ENCODE measurements around the gene BRAT1. TPM values are rescaled to one million over a fixed set of nuclear protein-coding genes. Genes with fewer than 3 reads are reported as not detected.

The BRAT1 gene
- total and polyA plus RNA-seq, 11 donors: 10.9 to 27.8 (median 14.9) TPM

- H3K4me3 ChIP-seq: no peak overlapping the region
- H3K4me1 ChIP-seq: peaks cover 0 to 20% (median 11%) of the 10 kb centered on the region in 12 donors
- H3K9me3 ChIP-seq: no peaks in the 10 kb centered on the region
- H3K27me3 ChIP-seq: no peaks in the 10 kb centered on the region
- TF ChIP-seq CTCF (IDR thresholded peaks at IDR 0.05) (no peak), POLR2A (IDR thresholded peaks at IDR 0.05) (no peak)
- H3K36me3 ChIP-seq: no peaks in the 10 kb centered on the region
- 71 to 80% (median 74%) methylated on average over 12 to 25 of the region's 25 CpGs for WGBS, 4 donors
- intact Hi-C loops (cut with DNase I): no loop called here
- ATAC-seq: peak in 1 of 4 donors; percentile 30
- no peak for DNase-seq
- H3K27ac ChIP-seq: no peak overlapping the region
Measured at GRCh38 chr7:2503056-2503941, 52.0 kb downstream of the BRAT1 start.

- no peak for ATAC-seq
- Histone ChIP-seq H3K4me1 (peaks cover 0 to 15% (median 5%) of the 10 kb centered on the region in 12 donors), H3K9me3 (no peaks in the 10 kb centered on the region), H3K4me3 (no peak overlapping the region), H3K36me3 (no peaks in the 10 kb centered on the region), H3K27me3 (peaks cover 0 to 7% (median 0%) of the 10 kb centered on the region in 9 donors), H3K27ac (no peak overlapping the region)
- intact Hi-C loops (cut with DNase I): no loop called here
- TF ChIP-seq CTCF (IDR thresholded peaks at IDR 0.05): no peak
- no peak for TF ChIP-seq POLR2A (IDR thresholded peaks at IDR 0.05)
- no peak for DNase-seq
- WGBS, 4 donors: 63 to 81% (median 70%) methylated on average over 12 to 13 of the region's 13 CpGs
Measured at GRCh38 chr7:2502647-2502966, 52.7 kb downstream of the BRAT1 start.

GRCh38 chr7:2501947-2502646, 53.2 kb downstream of the BRAT1 start:
- H3K4me3 ChIP-seq: no peak overlapping the region
- no peak for TF ChIP-seq CTCF (IDR thresholded peaks at IDR 0.05)
- no peak for TF ChIP-seq POLR2A (IDR thresholded peaks at IDR 0.05)
- intact Hi-C loops (cut with DNase I): no loop called here
- no peak overlapping the region for H3K27ac ChIP-seq
- no peak for ATAC-seq
- peaks cover 0 to 11% (median 0%) of the 10 kb centered on the region in 9 donors for H3K27me3 ChIP-seq
- no peak for DNase-seq
- 88 to 97% (median 90%) methylated on average over 5 to 9 of the region's 9 CpGs for WGBS, 4 donors
- H3K9me3 ChIP-seq: no peaks in the 10 kb centered on the region
- H3K4me1 ChIP-seq: peaks cover 0 to 14% (median 2%) of the 10 kb centered on the region in 12 donors
- H3K36me3 ChIP-seq: no peaks in the 10 kb centered on the region

GRCh38 chr7:2500701-2501100, 54.6 kb downstream of the BRAT1 start:
- DNase-seq (no peak), ATAC-seq (no peak)
- TF ChIP-seq POLR2A (IDR thresholded peaks at IDR 0.05) (no peak), CTCF (IDR thresholded peaks at IDR 0.05) (no peak)
- Histone ChIP-seq H3K4me3 (no peak overlapping the region), H3K4me1 (peaks cover 0 to 14% (median 2%) of the 10 kb centered on the region in 12 donors), H3K27me3 (peaks cover 0 to 11% (median 0%) of the 10 kb centered on the region in 9 donors), H3K36me3 (no peaks in the 10 kb centered on the region), H3K9me3 (no peaks in the 10 kb centered on the region), H3K27ac (no peak overlapping the region)
- WGBS, 4 donors: 93 to 94% (median 94%) methylated on average over 12 of the region's 12 CpGs
- intact Hi-C loops (cut with DNase I): no loop called here
